ENCODE results near the gene LMF2.

LMF2 gene

GRCh38 chr22:50502096-50502495, 5.4 kb downstream of the LMF2 start:
- Histone ChIP-seq H3K4me1 (peaks cover 29 to 50% (median 45%) of the 10 kb centered on the region in 10 experiments), H3K9me3 (replicated peaks in 1 of 11) (no peaks in the 10 kb centered on the region), H4K20me1 (peaks cover 0 to 46% (median 32%) of the 10 kb centered on the region in 11 experiments; a peak in 20 of 22 replicates), H3K36me3 (peaks cover 20 to 37% (median 32%) of the 10 kb centered on the region in 11 experiments), H3K9ac (peak overlapping the region in 3 of 11 experiments; percentile 6 to 44 (median 28); a peak in 4 of 22 replicates), H3K4me3 (no peak overlapping the region), H3K4me2 (no peak overlapping the region), H3K27ac (no peak overlapping the region), H3K27me3 (no peaks in the 10 kb centered on the region)
- TF ChIP-seq Cebpa-rat (IDR thresholded peaks at IDR 0.05), result no peak

DNA sequence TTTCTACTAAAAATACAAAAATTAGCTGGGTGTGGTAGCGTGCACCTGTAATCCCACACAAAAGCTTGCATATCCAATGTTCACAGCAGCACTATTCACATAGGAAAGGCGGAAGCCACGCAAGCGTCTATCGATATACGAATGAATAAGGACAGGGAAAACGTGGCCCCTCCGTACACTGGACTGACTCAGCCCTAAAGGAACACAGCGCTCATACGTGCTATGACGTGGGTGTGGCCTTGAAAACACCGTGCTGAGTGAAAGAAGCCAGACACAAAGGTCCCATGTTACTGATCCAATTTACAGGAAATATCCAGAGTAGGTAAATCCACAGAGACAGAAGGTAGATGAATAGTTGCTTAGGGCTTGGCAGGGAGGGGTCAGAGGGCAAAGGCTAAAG, 7.0 kb downstream of the LMF2 start:
- H3K4me1 ChIP-seq, result peaks cover 13 to 50% (median 41%) of the 10 kb centered on the region in 10 experiments
- TF ChIP-seq Cebpa-rat (IDR thresholded peaks at IDR 0.05), result no peak
- H3K4me2 ChIP-seq, result no peak overlapping the region
- H4K20me1 ChIP-seq, result peaks cover 0 to 30% (median 16%) of the 10 kb centered on the region in 11 experiments; a peak in 18 of 22 replicates
- peaks cover 15 to 30% (median 26%) of the 10 kb centered on the region in 11 experiments for H3K36me3 ChIP-seq
- H3K4me3 ChIP-seq, result no peak overlapping the region
- H3K9ac ChIP-seq, result no peak overlapping the region
- no peaks in the 10 kb centered on the region for H3K27me3 ChIP-seq
- no peak overlapping the region for H3K27ac ChIP-seq
- H3K9me3 ChIP-seq (replicated peaks in 1 of 11), result no peaks in the 10 kb centered on the region

GRCh38 chr22:50498322-50498890, 9.1 kb downstream of the LMF2 start:
- Histone ChIP-seq H3K27ac (no peak overlapping the region), H3K4me3 (no peak overlapping the region; a peak in 1 of 20 replicates), H3K9ac (no peak overlapping the region; a peak in 1 of 22 replicates), H3K36me3 (peaks cover 6 to 16% (median 15%) of the 10 kb centered on the region in 11 experiments; a peak in 18 of 22 replicates), H4K20me1 (peaks cover 0 to 19% (median 8%) of the 10 kb centered on the region in 11 experiments; a peak in 8 of 22 replicates), H3K4me1 (peaks cover 10 to 40% (median 31%) of the 10 kb centered on the region in 10 experiments; a peak in 19 of 20 replicates), H3K4me2 (peak overlapping the region; percentile 32 to 86 (median 61)), H3K27me3 (no peaks in the 10 kb centered on the region), H3K9me3 (replicated peaks in 1 of 11) (no peaks in the 10 kb centered on the region)
- no peak for TF ChIP-seq Cebpa-rat (IDR thresholded peaks at IDR 0.05)

DNA sequence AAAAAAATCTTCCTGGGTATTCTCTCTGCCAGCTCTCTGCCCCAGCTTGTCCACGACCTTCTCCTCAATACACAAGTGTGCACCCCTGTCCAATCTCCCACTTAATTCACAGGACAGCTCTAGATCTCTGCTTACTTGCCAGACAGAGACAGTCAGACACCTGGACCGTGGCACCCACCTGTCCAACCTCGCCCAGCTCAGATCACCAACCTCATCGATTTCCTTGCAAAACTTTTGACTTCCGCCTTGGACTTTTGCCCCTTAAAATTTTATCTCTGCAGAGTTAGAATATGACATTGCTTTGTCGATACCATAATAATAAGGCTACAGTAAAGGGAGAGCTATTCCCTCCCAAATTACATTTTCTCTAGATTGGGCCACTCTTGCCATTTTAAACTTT, 10.4 kb downstream of the LMF2 start:
- peaks cover 10 to 40% (median 31%) of the 10 kb centered on the region in 10 experiments; a peak in 19 of 20 replicates for H3K4me1 ChIP-seq
- H3K4me3 ChIP-seq, result no peak overlapping the region
- peaks cover 0 to 7% (median 1%) of the 10 kb centered on the region in 11 experiments; a peak in 5 of 22 replicates for H4K20me1 ChIP-seq
- no peak overlapping the region for H3K9ac ChIP-seq
- H3K27ac ChIP-seq, result no peak overlapping the region
- H3K9me3 ChIP-seq (replicated peaks in 1 of 11), result no peaks in the 10 kb centered on the region
- TF ChIP-seq Cebpa-rat (IDR thresholded peaks at IDR 0.05), result no peak
- no peaks in the 10 kb centered on the region for H3K27me3 ChIP-seq
- peaks cover 0 to 3% (median 2%) of the 10 kb centered on the region in 11 experiments; a peak in 10 of 22 replicates for H3K36me3 ChIP-seq
- H3K4me2 ChIP-seq, result peak overlapping the region in 6 of 11 experiments; percentile 34 to 66 (median 50); a peak in 6 of 22 replicates

DNA sequence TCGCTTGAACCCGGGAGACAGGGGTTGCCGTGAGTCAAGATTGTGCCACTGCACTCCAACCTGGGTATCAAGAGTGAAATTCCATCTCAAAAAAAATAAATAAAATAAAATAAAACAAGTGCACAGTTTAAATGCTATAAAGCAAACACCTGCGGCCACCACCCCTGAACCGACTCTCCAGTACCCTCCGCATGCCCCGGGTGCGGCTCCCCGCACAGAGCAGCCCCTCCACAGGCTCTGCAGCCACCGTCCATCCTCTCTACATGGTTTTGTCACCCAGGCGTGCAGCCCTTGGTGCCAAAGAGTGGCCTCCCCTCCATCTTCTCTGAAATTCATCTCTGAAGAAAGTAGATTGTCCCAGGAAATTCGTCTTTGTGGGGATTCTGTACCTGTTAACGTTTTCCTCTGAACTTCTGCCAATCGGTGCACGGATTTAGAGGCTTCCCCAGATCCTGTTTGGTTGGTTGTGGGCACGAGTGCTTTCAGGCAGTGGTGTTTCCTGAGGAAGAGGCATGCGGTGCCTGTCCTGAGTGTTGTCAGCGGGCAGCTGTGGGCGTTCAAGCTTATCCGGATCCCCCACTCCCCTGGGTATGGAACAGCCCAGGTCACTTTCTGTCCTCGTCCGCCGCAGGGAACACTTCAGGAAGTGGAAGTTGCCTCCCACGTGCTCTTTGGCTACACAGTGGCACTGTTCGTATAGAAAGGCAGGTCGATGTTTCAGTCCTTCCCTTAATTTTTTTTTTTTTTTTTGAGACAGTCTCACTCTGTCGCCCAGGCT, 16.8 kb downstream of the LMF2 start:
- no peaks in the 10 kb centered on the region for H3K27me3 ChIP-seq
- peak overlapping the region; percentile 51 to 90 (median 77) for H3K4me2 ChIP-seq
- TF ChIP-seq Cebpa-rat (IDR thresholded peaks at IDR 0.05), result peak in 1 of 11 experiments; percentile 6; a peak in 1 of 22 replicates
- peaks cover 25 to 54% (median 44%) of the 10 kb centered on the region in 10 experiments for H3K4me1 ChIP-seq
- H3K36me3 ChIP-seq, result no peaks in the 10 kb centered on the region
- peak overlapping the region in 8 of 11 experiments; percentile 2 to 69 (median 44); a peak in 12 of 22 replicates for H3K27ac ChIP-seq
- peaks cover 0 to 6% (median 0%) of the 10 kb centered on the region in 11 experiments; a peak in 1 of 22 replicates for H4K20me1 ChIP-seq
- H3K9ac ChIP-seq, result peak overlapping the region in 7 of 11 experiments; percentile 25 to 51 (median 41); a peak in 10 of 22 replicates
- H3K9me3 ChIP-seq (replicated peaks in 1 of 11), result no peaks in the 10 kb centered on the region
- peak overlapping the region in 4 of 10 experiments; percentile 3 to 33 (median 16); a peak in 3 of 20 replicates for H3K4me3 ChIP-seq

DNA sequence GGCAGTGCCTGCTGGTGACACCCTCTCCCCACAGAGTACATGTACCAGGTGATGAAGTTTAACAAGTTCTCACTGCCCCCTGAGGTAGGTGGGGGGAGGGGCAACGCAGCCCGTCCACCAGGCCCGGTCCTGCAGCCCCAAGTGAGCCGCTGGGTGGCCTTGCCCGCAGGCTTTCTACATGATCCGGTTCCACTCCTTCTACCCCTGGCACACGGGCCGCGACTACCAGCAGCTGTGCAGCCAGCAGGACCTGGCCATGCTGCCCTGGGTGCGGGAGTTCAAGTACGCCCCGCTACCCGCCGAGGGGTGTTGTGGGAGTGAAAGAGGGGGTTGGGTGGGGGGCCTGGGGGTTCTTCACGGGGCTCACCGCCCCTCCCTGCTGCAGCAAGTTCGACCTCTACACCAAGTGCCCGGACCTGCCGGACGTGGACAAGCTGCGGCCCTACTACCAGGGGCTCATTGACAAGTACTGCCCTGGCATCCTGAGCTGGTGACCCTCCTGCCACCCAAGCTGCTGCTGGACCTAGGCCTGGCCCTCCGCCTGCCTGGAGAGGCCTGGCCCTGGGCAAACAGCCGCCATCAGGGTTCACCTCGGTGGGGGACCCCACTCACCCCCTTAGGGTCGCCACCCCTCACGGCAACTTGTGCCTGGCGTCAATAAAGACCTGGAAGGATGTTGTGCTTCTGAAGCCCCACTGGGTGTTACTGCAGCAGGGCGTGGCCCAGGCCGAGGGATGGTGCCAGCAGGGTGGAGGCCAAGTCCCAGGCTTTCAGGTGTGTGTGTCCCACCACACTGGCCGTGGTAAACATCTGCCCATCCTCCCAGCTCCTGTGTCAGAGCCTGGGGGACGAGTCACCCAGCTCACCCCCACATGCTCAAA, 17.9 kb downstream of the LMF2 start:
- peaks cover 25 to 62% (median 54%) of the 10 kb centered on the region in 10 experiments for H3K4me1 ChIP-seq
- H3K9ac ChIP-seq, result no peak overlapping the region

DNA sequence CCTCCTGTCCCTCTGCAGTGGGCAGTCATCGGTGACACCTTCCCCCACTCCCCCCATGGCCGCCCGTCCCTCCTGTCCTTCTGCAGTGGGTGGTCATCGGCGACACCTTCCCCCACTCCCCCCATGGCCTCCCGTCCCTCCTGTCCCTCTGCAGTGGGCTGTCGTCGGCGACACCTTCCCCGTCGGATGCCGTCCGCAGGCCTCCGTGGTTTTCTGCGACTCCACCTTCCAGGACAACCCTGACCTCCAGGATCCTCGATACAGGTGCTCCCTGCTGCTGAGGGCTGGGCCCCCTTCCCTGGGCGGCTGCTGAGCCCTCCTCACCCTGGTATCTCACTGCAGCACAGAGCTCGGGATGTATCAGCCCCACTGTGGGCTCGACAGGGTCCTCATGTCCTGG, 18.6 kb downstream of the LMF2 start:
- H3K36me3 ChIP-seq, result no peaks in the 10 kb centered on the region
- H3K4me1 ChIP-seq, result peaks cover 25 to 69% (median 61%) of the 10 kb centered on the region in 10 experiments
- no peak overlapping the region for H3K9ac ChIP-seq
- no peaks in the 10 kb centered on the region; a peak in 1 of 22 replicates for H3K27me3 ChIP-seq
- TF ChIP-seq Cebpa-rat (IDR thresholded peaks at IDR 0.05), result no peak
- H3K9me3 ChIP-seq (replicated peaks in 1 of 11), result no peaks in the 10 kb centered on the region
- H3K27ac ChIP-seq, result no peak overlapping the region
- peaks cover 0 to 20% (median 0%) of the 10 kb centered on the region in 11 experiments; a peak in 5 of 22 replicates for H4K20me1 ChIP-seq
- H3K4me2 ChIP-seq, result no peak overlapping the region
- no peak overlapping the region for H3K4me3 ChIP-seq

More for the DNA sequence above, 17.9 kb downstream of the LMF2 start:
- Histone ChIP-seq H3K4me3 (no peak overlapping the region), H3K36me3 (no peaks in the 10 kb centered on the region), H3K27me3 (no peaks in the 10 kb centered on the region), H3K9me3 (replicated peaks in 1 of 11) (no peaks in the 10 kb centered on the region), H3K27ac (peak overlapping the region in 2 of 11 experiments; percentile 4 to 47; a peak in 1 of 22 replicates), H3K4me2 (peak overlapping the region in 8 of 11 experiments; percentile 6 to 87 (median 77); a peak in 13 of 22 replicates), H4K20me1 (peaks cover 0 to 13% (median 0%) of the 10 kb centered on the region in 11 experiments; a peak in 2 of 22 replicates)
- no peak for TF ChIP-seq Cebpa-rat (IDR thresholded peaks at IDR 0.05)

DNA sequence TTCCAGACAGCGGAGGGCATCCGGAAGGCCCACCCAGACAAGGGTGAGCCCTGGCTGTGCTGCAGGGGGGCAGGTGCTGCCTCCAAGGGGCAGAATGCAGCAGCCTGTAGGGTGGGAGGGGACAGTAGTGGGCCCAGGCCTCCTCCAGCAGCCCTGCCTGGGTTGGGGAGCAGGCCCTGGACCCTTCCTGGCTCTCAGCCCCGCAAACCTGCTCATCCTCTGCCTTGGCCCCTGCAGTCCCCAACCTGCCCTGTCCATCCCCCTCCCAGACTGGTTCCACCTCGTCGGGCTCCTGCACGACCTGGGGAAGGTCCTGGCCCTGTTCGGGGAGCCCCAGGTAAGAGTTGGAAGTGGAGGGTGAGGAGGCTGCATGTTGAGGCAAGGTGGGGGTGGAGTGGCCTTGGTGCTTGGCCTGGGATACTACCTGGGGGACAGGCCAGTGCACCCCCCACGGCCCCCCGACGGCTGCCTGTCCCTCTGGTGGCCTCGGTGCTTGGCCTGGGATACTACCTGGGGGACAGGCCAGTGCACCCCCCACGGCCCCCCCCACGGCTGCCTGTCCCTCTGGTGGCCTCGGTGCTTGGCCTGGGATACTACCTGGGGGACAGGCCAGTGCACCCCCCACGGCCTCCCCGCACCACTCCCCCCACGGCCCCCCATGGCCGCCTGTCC, 19.4 kb downstream of the LMF2 start:
- TF ChIP-seq Cebpa-rat (IDR thresholded peaks at IDR 0.05), result no peak
- Histone ChIP-seq H3K36me3 (no peaks in the 10 kb centered on the region), H3K4me2 (peak overlapping the region in 10 of 11 experiments; percentile 67 to 90 (median 79); a peak in 20 of 22 replicates), H4K20me1 (peaks cover 0 to 28% (median 4%) of the 10 kb centered on the region in 11 experiments; a peak in 9 of 22 replicates), H3K27ac (no peak overlapping the region), H3K4me1 (peaks cover 31 to 76% (median 68%) of the 10 kb centered on the region in 10 experiments), H3K9me3 (replicated peaks in 1 of 11) (no peaks in the 10 kb centered on the region), H3K27me3 (peaks cover 0 to 3% (median 0%) of the 10 kb centered on the region in 11 experiments; a peak in 4 of 22 replicates), H3K9ac (no peak overlapping the region), H3K4me3 (no peak overlapping the region)
